Activated naive CD4-positive, alpha-beta T cell treated with anti-CD3 and anti-CD28 coated beads, Interleukin-2, amount 10 ng/mL, durations not matched to agents 7 days and 5 days (primary cell): ENCODE data around the gene GRK6.

Source experiments
- CTCF ChIA-PET: fragments of 350-600 bp; sonication (Branson Sonifier 250); formaldehyde crosslinking; loops from one replicate; lab custom pipeline; 2021; ENCODE audit warnings: antibody characterized with exemption; lab: Charles Lee
- DNase-seq: peaks from one replicate; pipeline ENCODE4 v3.0.0-alpha.2; 2020
- H3K27ac Mint-ChIP-seq: one replicate; pipeline ENCODE4 v1.8.0; 2021; ENCODE audit warnings: mild to moderate bottlenecking, moderate library complexity, mixed read lengths
- H3K27me3 Mint-ChIP-seq: one replicate; pipeline ENCODE4 v1.8.0; 2021; ENCODE audit warnings: mild to moderate bottlenecking, mixed read lengths
- H3K36me3 Mint-ChIP-seq: one replicate; pipeline ENCODE4 v1.8.0; 2021; ENCODE audit warnings: mixed read lengths
- H3K4me1 Mint-ChIP-seq: one replicate; pipeline ENCODE4 v1.8.0; 2021; ENCODE audit warnings: mixed read lengths
- H3K4me3 Mint-ChIP-seq: one replicate; pipeline ENCODE4 v1.8.0; 2021; ENCODE audit warnings: mild to moderate bottlenecking, moderate library complexity, mixed read lengths
- H3K9me3 Mint-ChIP-seq: one replicate; pipeline ENCODE4 v1.8.0; 2021; ENCODE audit warnings: mixed read lengths

The GRK6 gene

DNA sequence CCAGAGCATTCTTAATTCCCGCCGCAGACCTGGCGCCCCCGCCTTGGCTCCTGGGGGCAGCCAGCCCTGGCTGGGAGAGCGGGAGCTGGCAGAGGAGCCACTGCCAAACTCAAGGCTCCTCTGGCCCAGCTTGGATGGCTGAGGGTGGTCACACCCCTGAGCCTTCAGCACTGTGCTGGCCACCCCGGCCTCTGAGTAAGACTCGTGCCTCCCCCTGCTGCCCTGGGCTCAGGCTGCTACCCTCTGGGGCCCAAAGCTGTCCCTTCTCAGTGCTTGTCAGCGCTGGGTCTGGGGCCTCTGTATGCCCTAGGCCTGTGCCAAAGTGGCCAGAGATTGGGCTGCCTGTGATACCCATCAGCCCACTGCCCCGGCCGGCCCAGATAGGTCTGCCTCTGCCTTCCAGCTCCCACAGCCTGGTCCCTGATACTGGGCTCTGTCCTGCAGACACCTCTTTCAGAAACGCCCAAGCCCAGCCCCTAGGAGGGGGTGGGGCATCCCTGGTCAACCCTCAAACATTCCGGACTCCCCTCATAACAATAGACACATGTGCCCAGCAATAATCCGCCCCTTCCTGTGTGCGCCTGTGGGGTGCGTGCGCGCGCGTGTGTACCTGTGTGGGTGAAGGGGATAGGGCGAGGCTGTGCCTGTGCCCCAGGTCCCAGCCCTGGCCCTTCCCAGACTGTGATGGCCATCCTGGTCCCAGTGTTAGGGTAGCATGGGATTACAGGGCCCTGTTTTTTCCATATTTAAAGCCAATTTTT, 15.8 kb downstream of the GRK6 start:
- Mint-ChIP-seq H3K4me3 (no peak overlapping the region), H3K9me3 (no peaks in the 10 kb centered on the region), H3K36me3 (peaks cover 50% of the 10 kb centered on the region), H3K4me1 (peaks cover 73% of the 10 kb centered on the region), H3K27me3 (peaks cover 4% of the 10 kb centered on the region), H3K27ac (no peak overlapping the region)
- no peak for DNase-seq
- CTCF ChIA-PET = interaction anchor here (1.0 to 4.7 kb wide), 3 partner anchors 13 to 53 kb away, joined by 3 to 30 read pairs (median 6); no protein-coding TSS in a partner anchor

DNA sequence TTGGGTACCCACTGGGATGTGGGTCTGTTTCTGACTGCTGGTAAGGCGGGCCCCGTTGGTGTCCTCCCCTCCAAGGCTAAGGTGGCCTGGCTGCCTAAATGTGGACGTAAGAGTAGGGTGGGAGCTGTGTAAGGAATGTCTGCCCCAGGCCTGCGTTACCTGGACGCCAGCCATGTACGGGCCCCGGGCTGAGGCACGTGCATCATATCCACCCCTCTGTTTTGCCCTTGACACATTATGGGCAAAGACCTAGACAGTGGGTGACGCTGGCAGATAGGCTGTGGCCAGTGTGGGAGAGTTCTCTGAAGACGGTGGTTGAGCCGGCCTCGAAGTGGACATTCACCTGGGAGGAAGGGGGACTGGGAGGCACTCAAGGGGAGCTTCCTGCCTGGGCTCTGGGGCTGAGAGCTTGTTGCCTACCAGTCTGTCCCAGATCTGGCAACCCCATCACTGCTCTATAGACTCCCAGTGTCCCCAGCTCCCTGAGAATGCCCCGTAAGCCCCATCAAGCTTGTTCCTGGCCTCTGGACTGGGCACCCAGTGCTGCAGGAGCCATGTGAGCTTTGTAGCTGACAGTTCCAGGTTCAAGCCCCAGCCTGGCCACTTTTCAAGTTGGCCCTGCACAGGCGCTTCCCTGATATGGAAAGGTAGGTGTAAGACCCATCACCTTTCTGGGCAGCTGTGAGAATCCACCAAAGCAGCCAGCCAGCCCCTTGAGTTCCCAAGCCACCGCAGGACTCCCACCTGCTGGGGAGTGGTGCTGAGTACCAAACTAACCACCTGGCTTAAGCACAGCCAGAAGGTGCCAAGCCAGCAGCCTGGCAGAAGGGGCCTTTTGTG, 16.9 kb downstream of the GRK6 start:
- H3K4me1 Mint-ChIP-seq = peaks cover 72% of the 10 kb centered on the region
- no peak overlapping the region for H3K4me3 Mint-ChIP-seq
- H3K36me3 Mint-ChIP-seq = peaks cover 38% of the 10 kb centered on the region
- peak overlapping the region; percentile 62 for H3K27ac Mint-ChIP-seq
- peaks cover 14% of the 10 kb centered on the region for H3K27me3 Mint-ChIP-seq
- CTCF ChIA-PET = interaction anchor here (1.9 to 8.3 kb wide), 5 partner anchors 12 to 54 kb away, joined by 5 to 104 read pairs (median 30); partner anchors contain the start of genes GRK6 and PFN3
- no peak for DNase-seq
- no peaks in the 10 kb centered on the region for H3K9me3 Mint-ChIP-seq

DNA sequence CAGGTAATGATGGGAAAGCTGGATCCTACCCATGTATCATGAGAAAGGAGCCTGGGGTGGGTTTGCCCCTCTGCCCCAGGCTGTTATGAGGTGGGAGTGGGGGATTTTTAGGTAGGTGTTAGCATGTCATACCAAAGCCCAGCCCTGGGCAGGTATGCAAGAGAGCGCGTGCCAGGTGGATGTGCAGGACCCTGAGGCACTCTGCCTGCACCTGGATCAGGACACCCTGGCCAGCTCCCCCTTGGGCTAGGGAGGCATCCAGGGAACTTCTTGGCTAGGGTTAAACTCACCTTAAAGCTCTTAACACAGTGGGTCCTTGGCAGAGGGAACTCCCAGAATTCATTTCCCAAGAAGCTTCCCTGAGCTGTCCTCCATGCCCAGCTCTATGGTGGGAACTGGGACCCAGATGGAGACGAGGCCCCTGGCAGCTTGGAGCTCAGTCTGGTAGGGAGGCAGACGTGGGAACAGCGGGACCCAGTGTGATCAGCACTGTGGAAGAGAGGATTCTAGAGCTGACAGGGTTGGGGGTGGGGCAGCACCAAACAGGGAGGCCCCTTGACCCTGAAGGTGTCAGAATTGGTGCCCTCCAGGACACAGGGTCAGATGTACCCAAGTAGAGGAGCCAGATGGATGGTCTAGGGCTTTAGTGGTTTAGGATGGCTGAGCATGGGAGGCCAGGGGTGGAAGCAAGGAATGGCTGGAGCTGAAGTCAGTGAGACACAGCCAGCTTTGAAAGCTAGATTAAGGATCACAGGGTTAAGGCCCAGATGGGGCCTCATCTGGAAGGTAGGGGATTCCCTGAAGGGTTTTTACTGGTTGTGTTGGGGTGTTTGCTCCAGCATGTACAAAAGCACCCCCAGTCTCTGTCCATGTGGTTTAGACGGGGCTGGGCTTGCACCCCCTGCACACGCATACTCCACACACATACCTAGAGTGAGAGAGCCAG, 17.9 kb downstream of the GRK6 start:
- Mint-ChIP-seq H3K4me1 (peaks cover 69% of the 10 kb centered on the region), H3K27me3 (peaks cover 24% of the 10 kb centered on the region), H3K27ac (peak overlapping the region; percentile 88), H3K4me3 (peak overlapping the region; percentile 64), H3K9me3 (no peaks in the 10 kb centered on the region), H3K36me3 (peaks cover 32% of the 10 kb centered on the region)
- CTCF ChIA-PET = interaction anchor here (1.0 to 8.3 kb wide), 6 partner anchors 11 to 55 kb away, joined by 4 to 104 read pairs (median 24); partner anchors contain the start of genes GRK6 and PFN3
- no peak for DNase-seq

DNA sequence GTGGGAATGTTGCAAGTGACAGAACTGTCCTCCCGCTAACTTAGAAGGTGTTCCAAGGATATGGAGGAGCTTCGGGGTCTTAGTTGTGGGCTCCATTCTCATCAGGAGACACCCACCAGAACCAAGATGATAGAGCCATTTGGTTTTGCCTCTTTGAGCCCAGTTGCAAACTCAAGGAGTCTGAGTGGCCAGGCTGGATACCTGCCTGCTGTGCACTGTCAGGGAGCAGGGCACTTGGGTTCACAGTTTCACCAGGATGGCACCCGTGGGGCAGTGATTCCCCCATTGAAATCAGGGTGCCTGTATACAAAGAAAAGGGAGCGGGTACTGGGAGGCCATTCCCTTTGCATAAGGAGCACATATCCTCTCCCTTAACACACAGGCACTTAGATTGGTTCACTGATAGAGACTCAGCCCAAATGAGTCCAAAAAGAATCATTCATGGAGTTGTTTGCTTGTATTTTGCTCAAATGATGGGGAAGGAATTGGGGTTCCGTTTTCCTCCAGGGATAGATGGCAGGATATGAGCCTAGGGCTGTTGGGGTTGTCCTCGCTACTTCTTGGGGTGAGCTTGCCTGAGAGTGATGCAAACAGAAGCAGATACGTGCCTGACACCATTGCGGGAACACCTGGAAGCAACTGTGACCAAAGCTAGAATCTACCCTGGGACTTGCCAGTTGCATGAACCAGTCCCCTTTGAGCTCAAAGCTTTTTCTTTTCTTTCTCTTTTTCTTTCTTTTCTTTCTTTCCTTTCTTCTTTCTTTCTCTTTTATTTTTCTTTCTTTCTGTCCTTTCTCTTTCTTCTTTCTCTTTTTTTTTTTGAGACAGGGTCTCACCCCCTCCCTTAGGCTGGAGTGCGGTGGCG, 18.8 kb downstream of the GRK6 start:
- CTCF ChIA-PET = interaction anchor here (0.6 to 8.3 kb wide), 10 partner anchors 11 to 56 kb away, joined by 3 to 104 read pairs (median 6); partner anchors contain the start of genes GRK6 and PFN3
- H3K27ac Mint-ChIP-seq = peak overlapping the region; percentile 88
- no peaks in the 10 kb centered on the region for H3K9me3 Mint-ChIP-seq
- peaks cover 24% of the 10 kb centered on the region for H3K36me3 Mint-ChIP-seq
- H3K27me3 Mint-ChIP-seq = peaks cover 33% of the 10 kb centered on the region
- no peak for DNase-seq
- H3K4me3 Mint-ChIP-seq = peak overlapping the region; percentile 64
- H3K4me1 Mint-ChIP-seq = peaks cover 60% of the 10 kb centered on the region

DNA sequence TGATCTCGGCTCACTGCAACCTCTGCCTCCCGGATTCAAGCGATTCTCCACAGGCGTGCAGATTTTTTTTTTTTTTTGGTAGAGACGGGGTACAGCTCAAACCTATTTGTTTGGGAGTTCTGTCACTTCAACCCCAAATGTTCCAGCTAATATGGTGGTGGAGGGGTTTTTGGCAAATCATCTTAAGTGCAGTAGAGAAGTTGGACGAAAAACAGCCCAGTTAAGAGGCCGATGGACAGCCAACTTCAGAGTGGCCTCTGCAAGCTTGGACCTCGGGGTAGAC, 19.4 kb downstream of the GRK6 start:
- H3K4me3 Mint-ChIP-seq = peak overlapping the region; percentile 64
- peaks cover 39% of the 10 kb centered on the region for H3K27me3 Mint-ChIP-seq
- CTCF ChIA-PET = interaction anchor here (0.7 to 8.3 kb wide), 8 partner anchors 10 to 56 kb away, joined by 3 to 104 read pairs (median 12); partner anchors contain the start of genes GRK6 and PFN3
- H3K9me3 Mint-ChIP-seq = no peaks in the 10 kb centered on the region
- H3K36me3 Mint-ChIP-seq = peaks cover 21% of the 10 kb centered on the region
- H3K4me1 Mint-ChIP-seq = peaks cover 57% of the 10 kb centered on the region
- peak overlapping the region; percentile 88 for H3K27ac Mint-ChIP-seq
- no peak for DNase-seq

DNA sequence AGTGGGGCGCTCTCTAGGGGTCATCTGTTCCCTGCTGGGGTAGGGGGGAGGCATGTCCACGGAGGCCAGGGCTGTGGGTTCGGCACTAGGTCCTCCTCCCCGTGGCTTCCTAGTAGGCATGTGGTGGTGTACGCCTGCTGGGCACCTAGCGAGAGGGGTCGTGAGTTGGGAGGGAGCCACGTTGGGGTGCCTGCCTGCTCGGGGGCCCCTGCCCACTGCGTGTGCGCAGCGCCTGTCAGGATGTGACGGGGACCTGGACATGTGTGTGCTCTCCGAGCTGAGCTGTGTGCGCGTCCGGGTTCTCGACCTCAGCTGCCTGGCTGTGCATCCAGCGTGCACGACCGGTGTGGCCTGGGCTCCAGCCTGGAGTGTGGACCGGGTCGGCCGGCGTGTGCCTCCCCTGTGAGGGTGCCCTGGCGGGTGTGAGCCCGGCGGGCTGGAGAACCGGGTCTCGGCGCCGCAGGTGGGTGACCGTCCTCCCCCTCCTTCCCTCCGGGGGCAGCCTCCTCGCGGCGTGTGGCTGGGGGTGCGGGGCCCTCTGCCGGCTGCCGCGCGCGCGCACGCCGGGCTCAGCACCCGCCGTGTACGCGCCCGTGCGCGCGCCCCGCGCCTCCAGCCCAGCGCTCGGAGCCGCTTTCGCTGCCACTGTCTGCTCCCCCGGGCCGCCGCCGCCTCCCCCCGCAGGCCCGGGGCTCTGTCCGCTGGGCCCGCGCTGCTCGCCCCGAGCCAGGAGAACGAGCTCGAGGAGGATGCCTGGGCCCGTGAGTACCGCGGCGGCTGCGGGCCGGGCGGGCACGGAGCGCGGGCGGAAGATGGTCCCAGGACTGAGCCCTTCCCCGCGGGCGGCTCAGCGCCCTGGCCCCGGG, 20.0 kb downstream of the GRK6 start, which contains the start of gene PRR7:
TSS of gene PRR7 (plus strand) at position 615 of the 866 bp plus-strand sequence. CDS start 8,254 bp downstream, outside the sequence.
- H3K27ac Mint-ChIP-seq = peak within 1 kb of the TSS; percentile 88
- no peaks in the 10 kb centered on the region for H3K9me3 Mint-ChIP-seq
- H3K4me3 Mint-ChIP-seq = peak within 1 kb of the TSS; percentile 64
- H3K4me1 Mint-ChIP-seq = peaks cover 55% of the 10 kb centered on the region
- H3K36me3 Mint-ChIP-seq = peaks cover 18% of the 10 kb centered on the region
- CTCF ChIA-PET = interaction anchor here (1.1 to 8.3 kb wide), 6 partner anchors 9 to 57 kb away, joined by 7 to 104 read pairs (median 24); partner anchors contain the start of gene PFN3
- peak; percentile 77 for DNase-seq
- peaks cover 41% of the 10 kb centered on the region for H3K27me3 Mint-ChIP-seq

DNA sequence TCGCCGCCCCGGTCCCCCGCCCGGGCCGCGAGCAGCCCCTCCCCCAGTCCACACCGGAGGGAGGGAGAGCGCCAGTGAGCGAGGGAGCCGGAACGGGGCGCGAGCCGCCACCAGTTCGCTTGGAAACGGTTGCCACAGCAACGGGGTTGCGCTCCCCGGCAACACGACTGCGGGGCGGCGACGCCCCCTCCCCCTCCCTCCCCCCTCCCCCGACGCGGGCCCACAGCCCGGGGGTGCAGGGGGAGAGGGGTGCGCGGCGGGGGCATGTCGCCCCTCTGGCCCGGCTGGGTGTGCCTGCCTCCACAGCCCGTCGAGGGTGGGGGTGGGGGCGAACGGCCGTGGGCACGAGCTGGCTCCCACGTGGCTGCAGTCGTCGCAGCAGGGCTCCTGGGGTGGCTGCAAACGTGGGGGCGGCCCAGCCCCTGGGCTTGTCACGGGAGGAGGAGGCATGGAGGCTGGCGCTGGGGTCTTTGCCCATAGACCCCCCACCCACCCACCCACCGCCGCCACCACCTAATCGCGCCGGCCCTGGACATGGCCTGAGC, 20.7 kb downstream of the GRK6 start:
- Mint-ChIP-seq H3K4me1 (peaks cover 54% of the 10 kb centered on the region), H3K9me3 (no peaks in the 10 kb centered on the region), H3K27me3 (peaks cover 46% of the 10 kb centered on the region), H3K27ac (no peak overlapping the region), H3K36me3 (peaks cover 12% of the 10 kb centered on the region), H3K4me3 (peak overlapping the region; percentile 43)
- CTCF ChIA-PET = interaction anchor here (0.7 to 8.3 kb wide), 7 partner anchors 9 to 57 kb away, joined by 3 to 104 read pairs (median 10); partner anchors contain the start of gene PFN3
- peak; percentile 86 for DNase-seq

DNA sequence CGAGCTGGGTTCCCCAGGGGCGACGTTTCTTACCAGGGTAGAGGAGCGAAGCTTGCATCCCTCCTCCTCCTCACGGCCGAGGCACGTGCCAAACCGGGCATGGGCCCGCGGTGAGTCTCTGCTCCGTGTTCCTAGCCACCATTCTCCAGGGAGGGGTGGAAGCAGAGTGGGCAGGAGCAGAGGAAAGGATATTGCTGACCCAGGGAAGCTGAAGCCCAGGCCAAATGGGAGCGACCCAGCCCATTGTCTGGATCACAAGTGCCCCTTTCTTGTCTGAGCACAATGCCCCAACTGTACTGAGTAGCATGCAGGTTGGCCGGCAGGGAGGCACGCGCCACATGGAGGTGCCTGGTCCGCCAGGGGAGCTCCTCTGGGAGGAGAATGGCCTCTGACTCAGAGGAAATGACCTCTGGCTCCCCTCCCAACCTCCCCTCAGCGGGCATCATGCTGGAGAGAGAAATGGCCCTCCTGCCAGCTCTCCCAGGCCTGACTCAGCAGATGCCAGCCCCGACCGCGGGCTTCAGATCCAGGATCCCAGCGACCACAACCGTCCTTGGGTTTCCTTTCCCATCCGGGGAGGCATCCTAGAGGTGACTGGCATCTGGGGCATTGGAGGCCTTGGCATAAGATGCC, 21.3 kb downstream of the GRK6 start:
- H3K4me1 Mint-ChIP-seq = peaks cover 50% of the 10 kb centered on the region
- CTCF ChIA-PET = interaction anchor here (0.7 to 8.3 kb wide), 7 partner anchors 8 to 334 kb away, joined by 3 to 104 read pairs (median 7); partner anchors contain the start of gene PFN3
- peak overlapping the region; percentile 43 for H3K4me3 Mint-ChIP-seq
- DNase-seq = no peak
- peaks cover 7% of the 10 kb centered on the region for H3K36me3 Mint-ChIP-seq
- no peaks in the 10 kb centered on the region for H3K9me3 Mint-ChIP-seq
- peaks cover 52% of the 10 kb centered on the region for H3K27me3 Mint-ChIP-seq
- peak overlapping the region; percentile 72 for H3K27ac Mint-ChIP-seq

DNA sequence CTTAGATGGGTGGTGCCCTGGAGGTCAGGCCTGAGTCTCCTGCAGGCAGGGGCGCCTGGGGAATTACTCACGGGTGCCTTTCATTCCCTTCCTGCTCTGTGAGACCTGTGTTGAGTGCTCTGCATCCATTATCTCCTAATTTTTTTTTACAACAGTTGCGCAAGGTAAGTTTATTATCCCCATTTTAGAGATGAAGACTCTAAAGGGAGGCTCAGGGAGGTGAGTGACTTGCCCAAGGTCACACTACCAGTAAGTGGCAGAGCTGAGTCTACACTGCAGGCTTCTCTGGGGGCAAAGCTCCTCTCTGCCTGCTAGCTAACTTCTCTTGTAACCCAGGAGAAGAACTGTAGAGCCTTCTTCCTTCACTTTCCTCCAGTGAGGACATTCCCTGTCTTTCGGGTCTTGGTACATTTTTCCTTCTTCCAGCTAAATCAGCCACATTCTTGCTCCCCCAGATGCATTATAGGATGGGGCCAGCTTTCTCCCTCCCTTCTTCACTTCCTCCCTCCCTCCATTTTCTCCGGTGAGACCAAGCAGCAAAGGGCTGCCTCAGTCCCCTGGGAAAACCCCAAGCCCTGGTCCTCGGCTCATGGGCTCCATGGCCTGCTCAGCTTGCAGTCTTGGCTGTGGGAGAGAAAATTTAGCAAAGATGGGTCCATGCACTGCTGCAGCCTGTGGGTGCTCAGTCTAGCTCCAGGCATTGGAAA, 21.9 kb downstream of the GRK6 start:
- DNase-seq = no peak
- peaks cover 51% of the 10 kb centered on the region for H3K4me1 Mint-ChIP-seq
- peak overlapping the region; percentile 53 for H3K27ac Mint-ChIP-seq
- CTCF ChIA-PET = interaction anchor here (0.7 to 8.3 kb wide), 6 partner anchors 16 to 335 kb away, joined by 3 to 104 read pairs (median 6); partner anchors contain the start of gene PFN3
- peak overlapping the region; percentile 51 for H3K4me3 Mint-ChIP-seq
- no peaks in the 10 kb centered on the region for H3K9me3 Mint-ChIP-seq
- peaks cover 58% of the 10 kb centered on the region for H3K27me3 Mint-ChIP-seq
- peaks cover 3% of the 10 kb centered on the region for H3K36me3 Mint-ChIP-seq

DNA sequence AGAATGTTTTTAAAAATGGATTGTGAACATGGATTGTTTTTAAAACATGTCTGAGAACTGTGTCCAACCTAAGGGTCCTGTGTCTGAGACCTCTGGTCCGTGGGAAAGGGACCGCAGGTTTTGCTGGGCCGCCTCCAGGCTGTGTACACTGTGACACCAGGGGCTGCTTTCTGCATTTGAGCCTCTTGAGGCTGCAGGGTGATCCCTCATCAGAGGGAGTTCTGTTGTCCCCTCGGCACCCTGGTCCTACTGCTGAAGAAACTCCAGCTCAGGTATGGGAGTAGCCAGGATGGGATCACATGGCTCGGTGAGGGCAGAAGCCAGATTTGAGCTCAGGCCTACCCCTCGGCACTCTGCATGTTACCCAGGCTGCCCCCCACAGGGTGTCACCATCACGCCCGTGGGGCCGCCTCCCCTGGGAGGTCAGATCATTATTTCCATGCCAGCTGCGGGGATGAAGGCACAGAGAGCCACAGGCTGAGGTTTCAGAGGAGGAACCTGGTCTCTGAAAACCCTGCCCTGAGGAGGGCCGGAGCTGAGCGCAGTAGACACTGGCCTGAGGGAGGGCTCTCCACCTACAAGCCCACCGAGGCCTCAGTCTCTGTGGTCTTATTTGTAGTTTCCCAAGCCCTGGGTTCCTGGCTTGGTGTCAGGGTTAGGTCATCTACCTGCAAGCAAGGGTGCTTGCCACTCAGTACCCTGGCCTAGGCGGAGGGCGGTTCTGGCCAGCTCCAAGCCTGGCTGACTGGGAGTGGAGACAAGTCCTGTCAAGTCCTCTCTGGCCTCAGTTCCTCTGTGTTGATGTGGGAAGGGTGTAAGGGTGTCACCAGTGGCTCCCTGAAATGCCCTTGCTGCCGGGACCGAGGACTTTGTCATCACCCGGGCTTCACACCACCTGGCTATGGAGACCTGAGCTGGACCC, 22.9 kb downstream of the GRK6 start:
- Mint-ChIP-seq H3K4me1 (peaks cover 50% of the 10 kb centered on the region), H3K4me3 (no peak overlapping the region), H3K27ac (no peak overlapping the region), H3K9me3 (no peaks in the 10 kb centered on the region), H3K27me3 (peaks cover 68% of the 10 kb centered on the region), H3K36me3 (no peaks in the 10 kb centered on the region)
- CTCF ChIA-PET = interaction anchor here (0.7 to 8.3 kb wide), 4 partner anchors 41 to 140 kb away, joined by 3 to 119 read pairs (median 54); partner anchors contain the start of genes F12 and PFN3
- no peak for DNase-seq
